Right cardiac atrium (tissue), 5 donors: ENCODE results near the gene ISLR. TPM values are rescaled to one million over a fixed set of nuclear protein-coding genes. Genes with fewer than 3 reads are reported as not detected.
A peak's percentile ranks its signal among the peaks of the same experiment; 100 is the strongest.

Experiments used
- ATAC-seq, 2 donors: fragments of 200-7000 bp; cut with Tn5 transposase; one replicate each; pipeline versions ENCODE4 v1.8.0 to v1.9.1; 2020; ENCODE audit warnings: moderate library complexity in 2 of 2, mild to moderate bottlenecking in 1 of 2
- DNase-seq, 3 donors: peaks; one replicate each; pipeline ENCODE4 v3.0.0-alpha.2; 2020
- H3K27ac ChIP-seq: one replicate; pipeline ENCODE4 v1.5.1; 2013; ENCODE audit warnings: mild to moderate bottlenecking, low read length, control low read depth, moderate library complexity
- H3K27me3 ChIP-seq: one replicate; pipeline ENCODE4 v1.6.1; 2013; ENCODE audit not compliant: control insufficient read depth, insufficient read depth
- H3K4me1 ChIP-seq: one replicate; pipeline ENCODE4 v1.6.1; 2013; ENCODE audit warnings: low read length; ENCODE audit not compliant: control insufficient read depth, insufficient read depth
- H3K4me3 ChIP-seq: one replicate; pipeline ENCODE4 v1.5.1; 2013; ENCODE audit warnings: low read length, control low read depth
- H3K9me3 ChIP-seq: one replicate; pipeline ENCODE4 v1.6.1; 2013; ENCODE audit warnings: low read length; ENCODE audit not compliant: control insufficient read depth
- WGBS: extraction: QIAGEN DNeasy Blood & Tissue Kit; methylation state at CpG from one replicate; pipeline ENCODE4 v1.1.7; 2013; 5-methylcytosine and 5-hydroxymethylcytosine counted together
- intact Hi-C, 4 donors: fragments of 100-400 bp; cut with DNase I; formaldehyde crosslinking; loops; one replicate each; pipeline versions ENCODE4 v1.11.0 to v1.14.0; 2022 to 2023
- polyA plus RNA-seq: library from polyadenylated mRNA; stranded (reverse); fragments of 200-250 nt; gene quantifications from one replicate; pipeline ENCODE4 v1.2.3, GENCODE V29; 2013
- total RNA-seq, 4 donors: library from RNA; stranded (reverse); fragmentation: NEBNext Ultra II Directional; extraction: Animal tissue kit (Norgen Biotek cat#: 25700); gene quantifications; one replicate each; pipeline ENCODE4 v1.2.1, GENCODE V29; 2021
- donor health status: healthy with polysubstance abuse.
- donor health status: DM: no; HTN: yes; CAD: no.
- donor health status: DM: no; HTN: no; CAD: no.
- donor health status: DM: no; HTN: yes; CAD: no; lungs with severe emphysema.
- donor health status: DM: yes; HTN: yes; CAD: no.

Gene ISLR
- total and polyA plus RNA-seq, 5 donors: 21.6 to 33.5 (median 26.3) TPM

DNA sequence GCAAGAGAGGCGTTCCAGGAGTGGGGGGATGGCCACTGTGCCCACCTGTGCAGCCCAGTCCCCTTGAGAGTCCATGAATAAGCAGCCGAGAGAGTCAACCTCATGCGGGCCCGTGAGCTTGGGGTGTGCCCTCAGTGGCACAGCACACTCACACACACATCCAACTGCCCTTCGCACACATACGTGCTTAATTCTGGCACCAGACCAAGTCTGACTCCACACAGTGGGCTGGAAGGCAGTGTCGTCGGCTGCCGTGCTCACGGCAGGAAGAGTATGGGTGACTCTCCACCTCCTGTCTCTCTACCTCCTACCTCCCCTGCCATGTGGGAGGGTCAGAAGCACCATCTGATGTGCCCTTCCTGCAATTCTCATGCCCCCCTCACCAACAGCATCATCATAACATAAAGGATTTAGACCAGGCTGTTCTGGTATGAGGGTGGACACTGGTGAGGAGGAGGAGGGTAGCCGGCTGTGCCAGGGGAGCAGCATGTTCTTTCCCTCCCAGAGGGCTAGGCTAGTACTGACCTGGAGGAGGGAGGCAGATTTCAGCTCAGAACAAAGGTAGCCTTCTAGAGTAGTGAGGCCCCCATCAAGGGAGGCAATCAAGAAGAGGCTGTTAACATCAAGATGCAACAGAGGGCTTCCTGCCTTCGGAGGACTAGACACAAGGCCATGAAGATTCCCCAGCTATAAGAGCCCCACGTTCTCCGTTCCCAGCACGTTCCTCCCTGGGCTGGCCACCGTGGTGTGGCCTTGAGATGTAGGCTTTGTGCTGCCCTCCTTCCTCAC is 34.3 kb downstream of the ISLR start:
- 83% methylated on average over 16 of the region's 16 CpGs for WGBS
- no peak overlapping the region for H3K4me3 ChIP-seq
- peaks cover 3% of the 10 kb centered on the region for H3K4me1 ChIP-seq
- H3K27me3 ChIP-seq: no peaks in the 10 kb centered on the region
- no peaks in the 10 kb centered on the region for H3K9me3 ChIP-seq
- intact Hi-C loops: no loop called here
- no peak overlapping the region for H3K27ac ChIP-seq
- no peak for ATAC-seq
- peak in 1 of 3 donors; percentile 8 for DNase-seq

- Histone ChIP-seq H3K27ac (no peak overlapping the region), H3K4me3 (no peak overlapping the region), H3K27me3 (no peaks in the 10 kb centered on the region), H3K9me3 (no peaks in the 10 kb centered on the region), H3K4me1 (peaks cover 3% of the 10 kb centered on the region)
- intact Hi-C loops: no loop called here
- DNase-seq (peak in 1 of 3 donors; percentile 22), ATAC-seq (no peak)
- 81% methylated on average over 6 of the region's 6 CpGs for WGBS
Observed at GRCh38 chr15:74208496-74208895, 35.0 kb downstream of the ISLR start.

GRCh38 chr15:74208901-74209559 is 35.5 kb downstream of the ISLR start:
- 72% methylated on average over 11 of the region's 11 CpGs for WGBS
- H3K27ac ChIP-seq: no peak overlapping the region
- no peaks in the 10 kb centered on the region for H3K9me3 ChIP-seq
- intact Hi-C loops: no loop called here
- no peaks in the 10 kb centered on the region for H3K27me3 ChIP-seq
- ATAC-seq: no peak
- peaks cover 6% of the 10 kb centered on the region for H3K4me1 ChIP-seq
- no peak overlapping the region for H3K4me3 ChIP-seq
- peak in 1 of 3 donors; percentile 35 for DNase-seq

GRCh38 chr15:74209560-74209958 is 36.0 kb downstream of the ISLR start:
- WGBS: 81% methylated on average over 5 of the region's 5 CpGs
- H3K9me3 ChIP-seq: no peaks in the 10 kb centered on the region
- no peak overlapping the region for H3K27ac ChIP-seq
- DNase-seq (peak in 1 of 3 donors; percentile 20), ATAC-seq (no peak)
- no peaks in the 10 kb centered on the region for H3K27me3 ChIP-seq
- intact Hi-C loops: no loop called here
- no peak overlapping the region for H3K4me3 ChIP-seq
- peaks cover 8% of the 10 kb centered on the region for H3K4me1 ChIP-seq

GRCh38 chr15:74209997-74210671 is 36.6 kb downstream of the ISLR start:
- WGBS: 21% methylated on average over 4 of the region's 4 CpGs
- intact Hi-C loops: no loop called here
- DNase-seq: peak in 1 of 3 donors; percentile 58
- no peaks in the 10 kb centered on the region for H3K27me3 ChIP-seq
- no peak overlapping the region for H3K4me3 ChIP-seq
- ATAC-seq: peak; percentile 14 to 51
- peaks cover 4% of the 10 kb centered on the region for H3K4me1 ChIP-seq
- H3K9me3 ChIP-seq: no peaks in the 10 kb centered on the region
- no peak overlapping the region for H3K27ac ChIP-seq

DNA sequence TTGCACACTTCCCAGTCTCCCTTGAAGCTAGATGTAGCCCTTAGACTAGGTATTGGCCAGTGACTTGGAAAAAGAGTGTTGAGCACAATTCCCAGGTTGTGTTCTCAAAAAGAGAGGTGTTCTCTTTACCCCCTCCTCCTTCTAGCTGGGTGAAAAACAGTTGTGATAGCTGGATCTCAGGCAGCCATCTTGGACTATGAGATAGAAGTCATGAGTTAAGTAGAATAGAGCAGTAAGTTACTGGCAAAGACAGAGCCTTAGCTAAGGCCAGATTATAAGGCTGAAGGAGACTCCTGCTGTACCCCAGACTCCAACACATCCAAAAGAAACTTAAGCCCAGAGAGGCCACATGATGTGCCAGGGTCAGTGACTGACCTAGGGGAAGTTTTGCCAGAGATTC is 37.2 kb downstream of the ISLR start:
- ATAC-seq (no peak), DNase-seq (no peak)
- H3K27ac ChIP-seq: no peak overlapping the region
- H3K9me3 ChIP-seq: no peaks in the 10 kb centered on the region
- H3K4me1 ChIP-seq: peaks cover 4% of the 10 kb centered on the region
- intact Hi-C loops: no loop called here
- no peaks in the 10 kb centered on the region for H3K27me3 ChIP-seq
- H3K4me3 ChIP-seq: no peak overlapping the region

- WGBS: 96% methylated on average over 1 of the region's 1 CpG
- no peaks in the 10 kb centered on the region for H3K9me3 ChIP-seq
- no peak for ATAC-seq
- H3K4me1 ChIP-seq: peaks cover 4% of the 10 kb centered on the region
- no peak overlapping the region for H3K27ac ChIP-seq
- no peak overlapping the region for H3K4me3 ChIP-seq
- no peak for DNase-seq
- no peaks in the 10 kb centered on the region for H3K27me3 ChIP-seq
- intact Hi-C loops: no loop called here
Observed at GRCh38 chr15:74211656-74212055, 38.1 kb downstream of the ISLR start.

GRCh38 chr15:74212494-74212893 is 39.0 kb downstream of the ISLR start:
- Histone ChIP-seq H3K27me3 (no peaks in the 10 kb centered on the region), H3K4me3 (no peak overlapping the region), H3K27ac (no peak overlapping the region), H3K4me1 (peaks cover 4% of the 10 kb centered on the region), H3K9me3 (no peaks in the 10 kb centered on the region)
- ATAC-seq (no peak), DNase-seq (peak in 1 of 3 donors; percentile 18)
- intact Hi-C loops: no loop called here
- 87% methylated on average over 9 of the region's 9 CpGs for whole genome bisulfite sequencing

GRCh38 chr15:74213858-74214284 is 40.4 kb downstream of the ISLR start:
- H3K9me3 ChIP-seq: no peaks in the 10 kb centered on the region
- 46% methylated on average over 7 of the region's 7 CpGs for WGBS
- intact Hi-C loops: no loop called here
- no peak overlapping the region for H3K4me3 ChIP-seq
- H3K27me3 ChIP-seq: no peaks in the 10 kb centered on the region
- H3K4me1 ChIP-seq: peaks cover 4% of the 10 kb centered on the region
- DNase-seq (peak in 1 of 3 donors; percentile 42), ATAC-seq (no peak)
- no peak overlapping the region for H3K27ac ChIP-seq

- Histone ChIP-seq H3K27me3 (no peaks in the 10 kb centered on the region), H3K9me3 (no peaks in the 10 kb centered on the region), H3K4me3 (no peak overlapping the region), H3K27ac (no peak overlapping the region), H3K4me1 (peaks cover 4% of the 10 kb centered on the region)
- WGBS: 71% methylated on average over 6 of the region's 6 CpGs
- ATAC-seq: no peak
- intact Hi-C loops: no loop called here
- no peak for DNase-seq
Observed at GRCh38 chr15:74214324-74215021, 41.0 kb downstream of the ISLR start.
